ENCODE data around the gene DUSP8. TPM values are rescaled to one million over a fixed set of nuclear protein-coding genes. Genes with fewer than 3 reads are reported as not detected.
"Not testable (repeated sequence)": the region's sequence is repeated elsewhere in the genome, so short reads cannot be mapped to it uniquely, and the experiment has no call there.

The DUSP8 gene
- total RNA-seq, 1 donor from 2014 or later: 2.2 TPM

GRCh38 chr11:1511937-1512496 lies 60.1 kb downstream of the DUSP8 start:
- H3K27me3 Mint-ChIP-seq (ENCODE audit: unreplicated experiment): peaks cover 4% of the 10 kb centered on the region
- H3K27ac Mint-ChIP-seq (ENCODE audit: unreplicated experiment): no peak overlapping the region
- H3K4me3 Mint-ChIP-seq (ENCODE audit: unreplicated experiment): no peak overlapping the region
- no peak for DNase-seq (ENCODE audit: low spot score)
- peaks cover 4% of the 10 kb centered on the region for H3K36me3 Mint-ChIP-seq (ENCODE audit: low read depth, unreplicated experiment)
- peaks cover 24% of the 10 kb centered on the region for H3K4me1 Mint-ChIP-seq (ENCODE audit: unreplicated experiment)
- H3K9me3 Mint-ChIP-seq (ENCODE audit: unreplicated experiment): no peaks in the 10 kb centered on the region
- TF ChIP-seq, protein P1, sequence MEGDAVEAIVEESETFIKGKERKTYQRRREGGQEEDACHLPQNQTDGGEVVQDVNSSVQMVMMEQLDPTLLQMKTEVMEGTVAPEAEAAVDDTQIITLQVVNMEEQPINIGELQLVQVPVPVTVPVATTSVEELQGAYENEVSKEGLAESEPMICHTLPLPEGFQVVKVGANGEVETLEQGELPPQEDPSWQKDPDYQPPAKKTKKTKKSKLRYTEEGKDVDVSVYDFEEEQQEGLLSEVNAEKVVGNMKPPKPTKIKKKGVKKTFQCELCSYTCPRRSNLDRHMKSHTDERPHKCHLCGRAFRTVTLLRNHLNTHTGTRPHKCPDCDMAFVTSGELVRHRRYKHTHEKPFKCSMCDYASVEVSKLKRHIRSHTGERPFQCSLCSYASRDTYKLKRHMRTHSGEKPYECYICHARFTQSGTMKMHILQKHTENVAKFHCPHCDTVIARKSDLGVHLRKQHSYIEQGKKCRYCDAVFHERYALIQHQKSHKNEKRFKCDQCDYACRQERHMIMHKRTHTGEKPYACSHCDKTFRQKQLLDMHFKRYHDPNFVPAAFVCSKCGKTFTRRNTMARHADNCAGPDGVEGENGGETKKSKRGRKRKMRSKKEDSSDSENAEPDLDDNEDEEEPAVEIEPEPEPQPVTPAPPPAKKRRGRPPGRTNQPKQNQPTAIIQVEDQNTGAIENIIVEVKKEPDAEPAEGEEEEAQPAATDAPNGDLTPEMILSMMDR (IDR thresholded peaks at IDR 0.05; ENCODE audit: unreplicated experiment): no peak

DNA sequence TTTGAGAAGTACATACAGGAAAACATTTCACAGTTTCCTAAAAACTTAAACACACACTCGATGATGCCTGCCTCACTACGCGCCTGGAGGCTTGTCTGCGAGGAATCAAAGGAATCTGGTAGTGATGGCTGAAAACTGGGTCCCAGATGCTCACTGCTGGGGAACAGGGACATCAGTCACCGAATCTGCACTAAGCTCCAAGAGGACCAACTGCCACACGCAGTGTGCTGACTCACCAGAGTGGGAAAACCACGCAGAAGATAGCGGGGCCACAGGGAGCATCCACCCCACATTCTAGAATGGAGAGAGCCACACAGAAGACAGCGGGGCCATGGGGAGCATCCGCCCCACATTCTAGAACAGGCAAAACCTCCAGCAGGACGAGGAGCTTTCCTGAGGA lies 61.1 kb downstream of the DUSP8 start:
- H3K27me3 Mint-ChIP-seq (ENCODE audit: unreplicated experiment): peaks cover 4% of the 10 kb centered on the region
- H3K4me3 Mint-ChIP-seq (ENCODE audit: unreplicated experiment): no peak overlapping the region
- DNase-seq (ENCODE audit: low spot score): no peak
- H3K4me1 Mint-ChIP-seq (ENCODE audit: unreplicated experiment): peaks cover 22% of the 10 kb centered on the region
- H3K9me3 Mint-ChIP-seq (ENCODE audit: unreplicated experiment): no peaks in the 10 kb centered on the region
- no peak overlapping the region for H3K27ac Mint-ChIP-seq (ENCODE audit: unreplicated experiment)
- TF ChIP-seq, protein P1 (IDR thresholded peaks at IDR 0.05; ENCODE audit: unreplicated experiment): no peak
- peaks cover 4% of the 10 kb centered on the region for H3K36me3 Mint-ChIP-seq (ENCODE audit: low read depth, unreplicated experiment)

DNA sequence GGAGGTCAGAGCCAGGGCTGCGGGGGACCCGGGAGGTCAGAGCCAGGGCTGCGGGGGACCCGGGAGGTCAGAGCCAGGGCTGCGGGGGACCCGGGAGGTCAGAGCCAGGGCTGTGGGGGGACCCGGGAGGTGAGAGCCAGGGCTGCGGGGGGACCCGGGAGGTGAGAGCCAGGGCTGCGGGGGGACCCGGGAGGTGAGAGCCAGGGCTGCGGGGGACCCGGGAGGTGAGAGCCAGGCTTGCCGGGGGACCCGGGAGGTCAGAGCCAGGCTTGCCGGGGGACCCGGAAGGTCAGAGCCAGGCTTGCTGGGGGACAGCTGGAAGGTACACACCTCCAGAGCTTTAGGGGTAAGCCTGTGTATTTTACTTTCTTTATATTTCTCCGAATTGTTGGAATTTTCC lies 61.7 kb downstream of the DUSP8 start:
- DNase-seq (ENCODE audit: low spot score); H3K9me3 Mint-ChIP-seq (ENCODE audit: unreplicated experiment); H3K27ac Mint-ChIP-seq (ENCODE audit: unreplicated experiment); H3K4me3 Mint-ChIP-seq (ENCODE audit: unreplicated experiment); H3K27me3 Mint-ChIP-seq (ENCODE audit: unreplicated experiment); H3K36me3 Mint-ChIP-seq (ENCODE audit: low read depth, unreplicated experiment): not testable (repeated sequence)
- peaks cover 22% of the 10 kb centered on the region for H3K4me1 Mint-ChIP-seq (ENCODE audit: unreplicated experiment)

GRCh38 chr11:1509626-1510255 lies 62.3 kb downstream of the DUSP8 start:
- TF ChIP-seq, protein P1 (IDR thresholded peaks at IDR 0.05; ENCODE audit: unreplicated experiment): no peak

GRCh38 chr11:1508986-1509385 lies 63.1 kb downstream of the DUSP8 start:
- Mint-ChIP-seq H3K27me3 (ENCODE audit: unreplicated experiment) (peaks cover 5% of the 10 kb centered on the region), H3K9me3 (ENCODE audit: unreplicated experiment) (no peaks in the 10 kb centered on the region), H3K4me3 (ENCODE audit: unreplicated experiment) (no peak overlapping the region), H3K27ac (ENCODE audit: unreplicated experiment) (no peak overlapping the region), H3K36me3 (ENCODE audit: low read depth, unreplicated experiment) (peaks cover 4% of the 10 kb centered on the region), H3K4me1 (ENCODE audit: unreplicated experiment) (peaks cover 22% of the 10 kb centered on the region)
- TF ChIP-seq, protein P1 (IDR thresholded peaks at IDR 0.05; ENCODE audit: unreplicated experiment): no peak
- DNase-seq (ENCODE audit: low spot score): no peak

More at GRCh38 chr11:1509626-1510255, 62.3 kb downstream of the DUSP8 start:
- peaks cover 4% of the 10 kb centered on the region for H3K36me3 Mint-ChIP-seq (ENCODE audit: low read depth, unreplicated experiment)
- H3K27ac Mint-ChIP-seq (ENCODE audit: unreplicated experiment): no peak overlapping the region
- no peaks in the 10 kb centered on the region for H3K9me3 Mint-ChIP-seq (ENCODE audit: unreplicated experiment)
- H3K4me1 Mint-ChIP-seq (ENCODE audit: unreplicated experiment): peaks cover 22% of the 10 kb centered on the region
- no peak overlapping the region for H3K4me3 Mint-ChIP-seq (ENCODE audit: unreplicated experiment)
- DNase-seq (ENCODE audit: low spot score): no peak
- peaks cover 5% of the 10 kb centered on the region for H3K27me3 Mint-ChIP-seq (ENCODE audit: unreplicated experiment)
